Measurements from ENCODE around the gene ITPR1. TPM values are rescaled to one million over a fixed set of nuclear protein-coding genes. Genes with fewer than 3 reads are reported as not detected.

ITPR1 gene
- total RNA-seq, 1 donor from 2014 or later: 91.7 TPM

GRCh38 chr3:4817128-4817527 is 324.0 kb downstream of the ITPR1 start:
- intact Hi-C loops (cut with DNase I): no loop called here
- H3K36me3 ChIP-seq: peaks cover 36% of the 10 kb centered on the region

GRCh38 chr3:4818164-4818563 is 325.0 kb downstream of the ITPR1 start:
- H3K27me3 ChIP-seq: no peaks in the 10 kb centered on the region
- intact Hi-C loops (cut with DNase I): no loop called here
- no peak for TF ChIP-seq CTCF (IDR thresholded peaks at IDR 0.05)
- no peak overlapping the region for H3K27ac ChIP-seq
- H3K36me3 ChIP-seq: peaks cover 36% of the 10 kb centered on the region
- DNase-seq: no peak
- H3K9me3 ChIP-seq: no peaks in the 10 kb centered on the region
- H3K4me3 ChIP-seq: no peak overlapping the region
- ATAC-seq: no peak
- peaks cover 9% of the 10 kb centered on the region for H3K4me1 ChIP-seq

More at GRCh38 chr3:4817128-4817527, 324.0 kb downstream of the ITPR1 start:
- Histone ChIP-seq H3K27me3 (no peaks in the 10 kb centered on the region), H3K4me3 (no peak overlapping the region), H3K9me3 (no peaks in the 10 kb centered on the region), H3K27ac (no peak overlapping the region), H3K4me1 (peaks cover 9% of the 10 kb centered on the region)
- no peak for ATAC-seq
- DNase-seq: no peak
- no peak for TF ChIP-seq CTCF (IDR thresholded peaks at IDR 0.05)

- no peaks in the 10 kb centered on the region for H3K27me3 ChIP-seq
- H3K4me1 ChIP-seq: peaks cover 4% of the 10 kb centered on the region
- H3K27ac ChIP-seq: no peak overlapping the region
- intact Hi-C loops (cut with DNase I): no loop called here
- no peak for DNase-seq
- H3K36me3 ChIP-seq: peaks cover 27% of the 10 kb centered on the region
- H3K9me3 ChIP-seq: no peaks in the 10 kb centered on the region
- ATAC-seq: no peak
- TF ChIP-seq CTCF (IDR thresholded peaks at IDR 0.05): no peak
- no peak overlapping the region for H3K4me3 ChIP-seq
These were observed 326.0 kb downstream of the ITPR1 start for GRCh38 chr3:4818986-4819693.

GRCh38 chr3:4819746-4820145 is 326.6 kb downstream of the ITPR1 start:
- H3K4me1 ChIP-seq: peaks cover 8% of the 10 kb centered on the region
- DNase-seq (no peak), ATAC-seq (no peak)
- peaks cover 22% of the 10 kb centered on the region for H3K36me3 ChIP-seq
- intact Hi-C loops (cut with DNase I): no loop called here
- H3K9me3 ChIP-seq: no peaks in the 10 kb centered on the region
- no peak overlapping the region for H3K27ac ChIP-seq
- TF ChIP-seq CTCF (IDR thresholded peaks at IDR 0.05): no peak
- no peak overlapping the region for H3K4me3 ChIP-seq
- H3K27me3 ChIP-seq: no peaks in the 10 kb centered on the region

- ATAC-seq (peak; percentile 18), DNase-seq (no peak)
- Histone ChIP-seq H3K36me3 (peaks cover 20% of the 10 kb centered on the region), H3K4me3 (no peak overlapping the region), H3K9me3 (no peaks in the 10 kb centered on the region), H3K27me3 (no peaks in the 10 kb centered on the region), H3K27ac (no peak overlapping the region), H3K4me1 (peaks cover 12% of the 10 kb centered on the region)
- intact Hi-C loops (cut with DNase I): no loop called here
- no peak for TF ChIP-seq CTCF (IDR thresholded peaks at IDR 0.05)
These were observed 327.4 kb downstream of the ITPR1 start for GRCh38 chr3:4820296-4821121.
